ENCODE measurements around the gene TUSC2.
A peak's percentile ranks its signal among the peaks of the same experiment; 100 is the strongest.

Gene TUSC2

GRCh38 chr3:50371133-50371685, 43.2 kb upstream of the TUSC2 start:
- Histone ChIP-seq H3K9me2 (ENCODE audit: low read depth, low read length) (no peaks in the 10 kb centered on the region), H2AFZ (ENCODE audit: low read length) (no peak overlapping the region), H3K79me2 (ENCODE audit: insufficient read depth, low read length) (no peaks in the 10 kb centered on the region), H4K20me1 (ENCODE audit: insufficient read depth, low read length) (no peaks in the 10 kb centered on the region), H3F3A (ENCODE audit: insufficient read depth, low read length) (no peaks in the 10 kb centered on the region), H3K27me3 (ENCODE audit: insufficient read depth, low read length) (peaks cover 11% of the 10 kb centered on the region), H3K9me3 (ENCODE audit: low read length) (no peaks in the 10 kb centered on the region), H3K4me3 (ENCODE audit: low read depth, low read length, poor library complexity, severe bottlenecking) (no peak overlapping the region), H3K36me3 (ENCODE audit: insufficient read depth, low read length) (no peaks in the 10 kb centered on the region), H3K4me1 (ENCODE audit: insufficient read depth, low read length, severe bottlenecking) (no peaks in the 10 kb centered on the region), H3K27ac (ENCODE audit: low read depth, low read length, poor library complexity, severe bottlenecking) (no peak overlapping the region), H3K4me2 (ENCODE audit: low read length) (no peak overlapping the region), H3K9ac (ENCODE audit: low read length) (no peak overlapping the region)
- TF ChIP-seq CTCF (IDR thresholded peaks at IDR 0.05; ENCODE audit: low read length) (no peak), EZH2 (IDR thresholded peaks at IDR 0.05; ENCODE audit: borderline replicate concordance, low read length) (no peak)

- H4K20me1 ChIP-seq (ENCODE audit: insufficient read depth, low read length): no peaks in the 10 kb centered on the region
- no peaks in the 10 kb centered on the region for H3K79me2 ChIP-seq (ENCODE audit: insufficient read depth, low read length)
- peaks cover 11% of the 10 kb centered on the region for H3K27me3 ChIP-seq (ENCODE audit: insufficient read depth, low read length)
- H3K4me1 ChIP-seq (ENCODE audit: insufficient read depth, low read length, severe bottlenecking): peaks cover 3% of the 10 kb centered on the region
- H3K36me3 ChIP-seq (ENCODE audit: insufficient read depth, low read length): no peaks in the 10 kb centered on the region
- H3K4me2 ChIP-seq (ENCODE audit: low read length): no peak overlapping the region
- H3F3A ChIP-seq (ENCODE audit: insufficient read depth, low read length): no peaks in the 10 kb centered on the region
- no peak overlapping the region for H2AFZ ChIP-seq (ENCODE audit: low read length)
- TF ChIP-seq EZH2 (IDR thresholded peaks at IDR 0.05; ENCODE audit: borderline replicate concordance, low read length) (no peak), CTCF (IDR thresholded peaks at IDR 0.05; ENCODE audit: low read length) (peak; percentile 46)
- H3K9ac ChIP-seq (ENCODE audit: low read length): no peak overlapping the region
- no peak overlapping the region for H3K4me3 ChIP-seq (ENCODE audit: low read depth, low read length, poor library complexity, severe bottlenecking)
- H3K9me3 ChIP-seq (ENCODE audit: low read length): no peaks in the 10 kb centered on the region
- H3K9me2 ChIP-seq (ENCODE audit: low read depth, low read length): no peaks in the 10 kb centered on the region
- no peak overlapping the region for H3K27ac ChIP-seq (ENCODE audit: low read depth, low read length, poor library complexity, severe bottlenecking)
Observed at GRCh38 chr3:50370594-50370993, 42.6 kb upstream of the TUSC2 start.

DNA sequence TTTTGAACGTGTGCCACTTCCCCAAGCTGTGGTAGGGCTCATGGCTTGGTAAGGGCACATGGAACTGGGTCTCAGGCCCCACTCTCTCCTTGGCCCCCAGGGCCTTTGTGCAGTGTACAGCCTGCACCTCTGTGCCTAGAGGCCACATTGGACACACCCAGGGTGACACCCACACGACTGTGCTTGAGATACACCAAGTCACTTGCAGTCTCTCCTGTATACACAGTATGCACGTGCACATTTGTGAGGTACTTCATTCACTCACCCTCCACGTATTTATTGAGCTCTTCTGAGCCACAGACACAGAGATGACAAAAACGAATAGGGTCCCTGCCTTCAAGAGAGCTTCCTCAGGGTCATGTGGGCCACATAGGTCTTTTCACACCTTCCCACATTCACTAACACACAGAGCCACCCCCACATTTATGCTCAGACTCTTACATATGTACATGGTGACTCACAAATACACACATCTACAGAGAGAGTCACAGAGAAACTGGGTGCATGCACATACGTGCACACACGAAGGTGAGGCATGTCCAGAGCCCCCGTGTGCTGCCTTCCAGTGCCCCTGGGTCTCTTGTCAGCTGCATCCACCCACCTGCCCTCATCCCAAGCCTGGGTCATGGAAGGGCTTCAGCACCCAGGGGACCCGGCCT, 41.1 kb upstream of the TUSC2 start:
- no peaks in the 10 kb centered on the region for H3F3A ChIP-seq (ENCODE audit: insufficient read depth, low read length)
- peaks cover 11% of the 10 kb centered on the region for H3K4me1 ChIP-seq (ENCODE audit: insufficient read depth, low read length, severe bottlenecking)
- no peaks in the 10 kb centered on the region for H3K36me3 ChIP-seq (ENCODE audit: insufficient read depth, low read length)
- no peaks in the 10 kb centered on the region for H3K79me2 ChIP-seq (ENCODE audit: insufficient read depth, low read length)
- no peak overlapping the region for H3K4me2 ChIP-seq (ENCODE audit: low read length)
- no peaks in the 10 kb centered on the region for H3K9me3 ChIP-seq (ENCODE audit: low read length)
- no peaks in the 10 kb centered on the region for H4K20me1 ChIP-seq (ENCODE audit: insufficient read depth, low read length)
- H3K9ac ChIP-seq (ENCODE audit: low read length): no peak overlapping the region
- H3K27me3 ChIP-seq (ENCODE audit: insufficient read depth, low read length): peaks cover 11% of the 10 kb centered on the region
- no peak overlapping the region for H3K4me3 ChIP-seq (ENCODE audit: low read depth, low read length, poor library complexity, severe bottlenecking)
- H2AFZ ChIP-seq (ENCODE audit: low read length): no peak overlapping the region
- TF ChIP-seq EZH2 (IDR thresholded peaks at IDR 0.05; ENCODE audit: borderline replicate concordance, low read length): no peak
- TF ChIP-seq CTCF (IDR thresholded peaks at IDR 0.05; ENCODE audit: low read length): no peak
- H3K27ac ChIP-seq (ENCODE audit: low read depth, low read length, poor library complexity, severe bottlenecking): no peak overlapping the region
- H3K9me2 ChIP-seq (ENCODE audit: low read depth, low read length): no peaks in the 10 kb centered on the region
